H1 (cell line): ENCODE measurements around the gene NDFIP2. TPM values are rescaled to one million over a fixed set of nuclear protein-coding genes. Genes with fewer than 3 reads are reported as not detected.
"Not testable (repeated sequence)": the region's sequence is repeated elsewhere in the genome, so short reads cannot be mapped to it uniquely, and the experiment has no call there.

Experiments used
- CTCF ChIA-PET: fragments of 300-600 bp; sonication (Branson Sonifier 250); formaldehyde crosslinking; loops from one replicate; lab custom pipeline; 2021; ENCODE audit not compliant: partially characterized antibody; lab: Charles Lee
- POLR2A ChIA-PET: fragments of 300-600 bp; sonication (Branson Sonifier 250); formaldehyde crosslinking; loops from one replicate; lab custom pipeline; 2021; ENCODE audit warnings: inconsistent platforms; ENCODE audit not compliant: partially characterized antibody; lab: Charles Lee
- DNase-seq, 2 experiments: peaks; one replicate each; pipeline versions ENCODE4 v3.0.0 to v3.0.0-alpha.2; 2010 to 2022; ENCODE audit warnings: low spot score in 2 of 2, low read depth in 1 of 2, mixed read lengths in 1 of 2
- FAIRE-seq: peaks from 2 replicates; lab custom pipeline; 2011; peaks lifted over from hg19 to GRCh38; lab: Jason Lieb, UNC
- H2AFZ ChIP-seq: 2 replicates; pipeline ENCODE4 v1.8.1; 2012; ENCODE audit warnings: low read length, inconsistent platforms
- H2AK5ac ChIP-seq: 2 replicates; pipeline ENCODE4 v1.6.1; 2013; ENCODE audit warnings: low read depth, low read length
- H2BK120ac ChIP-seq: replicated peaks from 2 replicates; pipeline ENCODE3; 2013; ENCODE audit warnings: low read depth, low read length, inconsistent platforms
- H2BK12ac ChIP-seq: 2 replicates; pipeline ENCODE4 v1.6.1; 2013; ENCODE audit warnings: low read depth, low read length
- H2BK15ac ChIP-seq: 2 replicates; pipeline ENCODE4 v1.6.1; 2013; ENCODE audit warnings: low read length
- H2BK20ac ChIP-seq: 2 replicates; pipeline ENCODE4 v1.6.1; 2013; ENCODE audit warnings: low read length
- H2BK5ac ChIP-seq: 2 replicates; pipeline ENCODE4 v1.6.1; 2013; ENCODE audit warnings: low read depth, low read length
- H3K14ac ChIP-seq: 2 replicates; pipeline ENCODE4 v1.6.1; 2013; ENCODE audit warnings: inconsistent platforms; ENCODE audit not compliant: insufficient read length
- H3K18ac ChIP-seq: 2 replicates; pipeline ENCODE4 v1.6.1; 2013; ENCODE audit warnings: low read length; ENCODE audit errors: extremely low read depth
- H3K23ac ChIP-seq: 2 replicates; pipeline ENCODE4 v1.6.1; 2013; ENCODE audit warnings: inconsistent platforms; ENCODE audit not compliant: insufficient read length
- H3K23me2 ChIP-seq: 2 replicates; pipeline ENCODE4 v1.6.1; 2013; ENCODE audit warnings: low read depth, low read length
- H3K27ac ChIP-seq: 2 replicates; pipeline ENCODE4 v1.6.1; 2011; ENCODE audit warnings: low read depth, low read length, inconsistent platforms
- H3K27me3 ChIP-seq, 4 experiments: replicated peaks in 1 of 4; 1 replicate in 1 of 4; 2 replicates in 3 of 4; pipeline versions ENCODE4 v1.6.1 to v1.8.1; 2011 to 2013; ENCODE audit warnings: low read length in 3 of 4, mild to moderate bottlenecking in 3 of 4, inconsistent platforms in 2 of 4, mixed read lengths in 2 of 4, moderate library complexity in 1 of 4; ENCODE audit not compliant: control insufficient read depth in 3 of 4, insufficient read depth in 3 of 4; ENCODE audit errors: extremely low read depth in 1 of 4
- H3K36me3 ChIP-seq, 4 experiments: 2 replicates each; pipeline versions ENCODE4 v1.6.1 to v1.8.1; 2011 to 2013; ENCODE audit warnings: mild to moderate bottlenecking in 4 of 4, low read length in 3 of 4, moderate library complexity in 2 of 4, control low read depth in 1 of 4, inconsistent platforms in 1 of 4; ENCODE audit not compliant: insufficient read depth in 4 of 4, control insufficient read depth in 2 of 4
- H3K4ac ChIP-seq: replicated peaks from 2 replicates; pipeline ENCODE3; 2013; ENCODE audit warnings: low read length, low read depth, mixed read lengths, inconsistent platforms; ENCODE audit not compliant: insufficient read length
- H3K4me1 ChIP-seq, 4 experiments: replicated peaks in 1 of 4; 1 replicate in 1 of 4; 2 replicates in 3 of 4; pipeline versions ENCODE4 v1.6.1 to v1.8.1; 2011 to 2013; ENCODE audit warnings: low read length in 3 of 4, inconsistent platforms in 2 of 4, mixed read lengths in 1 of 4; ENCODE audit not compliant: insufficient read depth in 4 of 4, control insufficient read depth in 3 of 4
- H3K4me2 ChIP-seq, 2 experiments: 2 replicates each; pipeline versions ENCODE4 v1.6.1 to v1.8.1; 2011 to 2013; ENCODE audit warnings: low read depth in 2 of 2, low read length in 2 of 2, control low read depth in 1 of 2, inconsistent platforms in 1 of 2, mild to moderate bottlenecking in 1 of 2; ENCODE audit not compliant: insufficient read depth in 1 of 2
- H3K4me3 ChIP-seq, 4 experiments: fragments of 200-600, 300-600 bp in 1 of 4; sonication (generic), shearing (Covaris generic), sonication (Bioruptor Twin) in 1 of 4; 2 replicates each; pipeline versions ENCODE4 v1.5.1 to v1.8.1; 2011 to 2016; ENCODE audit warnings: low read length in 4 of 4, low read depth in 3 of 4, control low read depth in 2 of 4, inconsistent platforms in 2 of 4, mild to moderate bottlenecking in 2 of 4, mixed read lengths in 1 of 4, moderate library complexity in 1 of 4; ENCODE audit not compliant: insufficient read depth in 2 of 4; ENCODE audit errors: extremely low read depth in 1 of 4
- H3K56ac ChIP-seq: replicated peaks from 2 replicates; pipeline ENCODE3; 2013; ENCODE audit warnings: low read depth, mild to moderate bottlenecking, mixed read lengths, low read length, inconsistent platforms; ENCODE audit not compliant: insufficient read length
- H3K79me1 ChIP-seq: 2 replicates; pipeline ENCODE4 v1.6.1; 2013; ENCODE audit warnings: low read depth, low read length, control low read depth
- H3K79me2 ChIP-seq, 2 experiments: 2 replicates each; pipeline versions ENCODE4 v1.6.1 to v1.8.1; 2012 to 2013; ENCODE audit warnings: low read length in 2 of 2, mild to moderate bottlenecking in 2 of 2, inconsistent platforms in 1 of 2; ENCODE audit not compliant: insufficient read depth in 2 of 2, control insufficient read depth in 1 of 2
- H3K9ac ChIP-seq, 4 experiments: replicated peaks in 1 of 4; 1 replicate in 1 of 4; 2 replicates in 3 of 4; pipeline versions ENCODE4 v1.6.1 to v1.8.1; 2011 to 2013; ENCODE audit warnings: low read depth in 3 of 4, low read length in 3 of 4, control low read depth in 2 of 4, mild to moderate bottlenecking in 2 of 4, moderate library complexity in 2 of 4, inconsistent platforms in 1 of 4; ENCODE audit errors: extremely low read depth in 1 of 4
- H3K9me3 ChIP-seq, 2 experiments: 2 replicates each; pipeline versions ENCODE4 v1.6.1 to v1.8.1; 2012 to 2013; ENCODE audit warnings: mild to moderate bottlenecking in 2 of 2, moderate library complexity in 2 of 2, control low read depth in 1 of 2, inconsistent platforms in 1 of 2, low read depth in 1 of 2, low read length in 1 of 2, mixed read lengths in 1 of 2; ENCODE audit not compliant: insufficient read depth in 2 of 2
- H4K20me1 ChIP-seq, 2 experiments: replicated peaks in 1 of 2; 2 replicates each; pipeline versions ENCODE3 to v1.8.1; 2011 to 2013; ENCODE audit warnings: inconsistent platforms in 2 of 2, low read length in 2 of 2, mild to moderate bottlenecking in 1 of 2; ENCODE audit not compliant: insufficient read depth in 2 of 2, control insufficient read depth in 1 of 2
- H4K5ac ChIP-seq: 2 replicates; pipeline ENCODE4 v1.6.1; 2013; ENCODE audit warnings: low read length, low read depth, mixed read lengths, inconsistent platforms; ENCODE audit not compliant: insufficient read length
- H4K8ac ChIP-seq: 2 replicates; pipeline ENCODE4 v1.8.0; 2013; ENCODE audit warnings: mild to moderate bottlenecking, moderate library complexity, low read length, inconsistent platforms; ENCODE audit not compliant: insufficient read depth; ENCODE audit errors: extremely low read depth
- H4K91ac ChIP-seq: replicated peaks from 2 replicates; pipeline ENCODE3; 2013; ENCODE audit warnings: low read length, mixed read lengths, inconsistent platforms; ENCODE audit not compliant: insufficient read length
- polyA plus RNA-seq, 7 experiments: library from polyadenylated mRNA; depleted of rRNA in 3 of 7; stranded (reverse) in 5 of 7; unstranded in 2 of 7; fragments of >200 nt in 5 of 7; fragments of 200-250 nt in 2 of 7; gene quantifications; 1 replicate in 5 of 7; 2 replicates in 1 of 7; 4 replicates in 1 of 7; pipeline versions ENCODE4 v1.2.1 to v1.2.3, GENCODE V29; 2011 to 2013; ENCODE audit warnings: missing spikeins in 2 of 7, mixed read lengths in 2 of 7
- total RNA-seq: library from RNA; stranded (reverse); fragmentation: NEBNext Ultra II Directional; extraction: Animal tissue kit (Norgen Biotek cat#: 25700); gene quantifications from 2 replicates; pipeline ENCODE4 v1.2.1, GENCODE V29; 2021

The NDFIP2 gene
- total and polyA plus RNA-seq, 2 of the 8 experiments (the other 6 are each of a cell fraction or from before 2014, with no cell fraction given) = 11.1 to 32.9 TPM

DNA sequence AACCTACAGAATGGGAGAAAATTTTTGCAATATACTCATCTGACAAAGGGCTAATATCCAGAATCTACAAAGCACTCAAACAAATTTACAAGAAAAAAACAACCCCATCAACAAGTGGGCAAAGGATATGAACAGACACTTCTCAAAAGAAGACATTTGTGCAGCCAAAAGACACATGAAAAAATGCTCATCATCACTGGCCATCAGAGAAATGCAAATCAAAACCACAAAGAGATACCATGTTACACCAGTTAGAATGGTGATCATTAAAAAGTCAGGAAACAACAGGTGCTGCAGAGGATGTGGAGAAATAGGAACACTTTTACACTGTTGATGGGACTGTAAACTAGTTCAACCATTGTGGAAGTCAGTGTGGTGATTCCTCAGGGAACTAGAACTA, 92.9 kb downstream of the NDFIP2 start:
- H3K23ac ChIP-seq, H3K4me3 ChIP-seq, H3K36me3 ChIP-seq, H3K27me3 ChIP-seq, H3K18ac ChIP-seq, CTCF ChIA-PET, H2BK12ac ChIP-seq, H3K23me2 ChIP-seq, H3K9ac ChIP-seq, H3K56ac ChIP-seq, H2BK120ac ChIP-seq, H3K4me1 ChIP-seq, H3K79me1 ChIP-seq, H4K91ac ChIP-seq, FAIRE-seq, H2BK5ac ChIP-seq, H2AK5ac ChIP-seq, H3K4ac ChIP-seq, H3K27ac ChIP-seq, H4K5ac ChIP-seq, POLR2A ChIA-PET, H3K9me3 ChIP-seq, H3K4me2 ChIP-seq, DNase-seq, H2BK15ac ChIP-seq, H4K8ac ChIP-seq, H3K14ac ChIP-seq, H3K79me2 ChIP-seq, H2AFZ ChIP-seq, H2BK20ac ChIP-seq, H4K20me1 ChIP-seq: not testable (repeated sequence)
